GM21515 (cell line): ENCODE data around the gene ST6GALNAC4.

Experiments
- ATAC-seq: cut with Tn5 transposase; IDR thresholded peaks from one replicate; pipeline ENCODE4 v1.9.1; 2021; ENCODE audit not compliant: unreplicated experiment

Gene ST6GALNAC4

GRCh38 chr9:127915801-127916719, 781 bp downstream of the ST6GALNAC4 start:
- ATAC-seq = no peak

GRCh38 chr9:127915325-127915752, 1.5 kb downstream of the ST6GALNAC4 start:
- no peak for ATAC-seq

- ATAC-seq = no peak
Measured at GRCh38 chr9:127913682-127914081, 3.2 kb downstream of the ST6GALNAC4 start.

- no peak for ATAC-seq
Measured at GRCh38 chr9:127912882-127913281, 4.0 kb downstream of the ST6GALNAC4 start.

GRCh38 chr9:127912296-127912695, 4.5 kb downstream of the ST6GALNAC4 start:
- no peak for ATAC-seq

GRCh38 chr9:127910613-127911205, 6.1 kb downstream of the ST6GALNAC4 start:
- ATAC-seq = peak; percentile 2

- ATAC-seq = no peak
Measured at GRCh38 chr9:127909839-127910273, 7.0 kb downstream of the ST6GALNAC4 start.

- ATAC-seq = no peak
Measured at GRCh38 chr9:127908660-127908926, 8.2 kb downstream of the ST6GALNAC4 start.

GRCh38 chr9:127907867-127908659, 8.8 kb downstream of the ST6GALNAC4 start:
- no peak for ATAC-seq

- no peak for ATAC-seq
Measured at GRCh38 chr9:127905788-127906191, 11.1 kb downstream of the ST6GALNAC4 start.

GRCh38 chr9:127905004-127905728, 11.7 kb downstream of the ST6GALNAC4 start:
- ATAC-seq = no peak

- ATAC-seq = no peak
Measured at GRCh38 chr9:127904561-127905003, 12.3 kb downstream of the ST6GALNAC4 start.

- no peak for ATAC-seq
Measured at GRCh38 chr9:127903557-127904475, 13.0 kb downstream of the ST6GALNAC4 start.

GRCh38 chr9:127899128-127899943, 17.5 kb downstream of the ST6GALNAC4 start, which contains the start of gene ST6GALNAC6:
Gene ST6GALNAC6 (minus strand): TSS chr9:127899603. CDS start chr9:127897981, 1,622 bp downstream.
- ATAC-seq = peak; percentile 50

- ATAC-seq = no peak
Measured at GRCh38 chr9:127898433-127899127, 18.3 kb downstream of the ST6GALNAC4 start.

- ATAC-seq = no peak
Measured at GRCh38 chr9:127897193-127897692, 19.6 kb downstream of the ST6GALNAC4 start.

- no peak for ATAC-seq
Measured at GRCh38 chr9:127896395-127897192, 20.2 kb downstream of the ST6GALNAC4 start.
